ENCODE data around the gene HOXC5.

HOXC5 gene

GRCh38 chr12:53995378-53996239 is 37.2 kb upstream of the HOXC5 start:
- DNase-seq (ENCODE audit: low read depth, low spot score), result no peak
- H3K27ac ChIP-seq, result no peak overlapping the region

GRCh38 chr12:53996240-53997203 is 36.3 kb upstream of the HOXC5 start:
- no peak for DNase-seq (ENCODE audit: low read depth, low spot score)
- no peak overlapping the region for H3K27ac ChIP-seq

GRCh38 chr12:53997204-53998109 is 35.4 kb upstream of the HOXC5 start:
- no peak overlapping the region for H3K27ac ChIP-seq
- no peak for DNase-seq (ENCODE audit: low read depth, low spot score)

GRCh38 chr12:53998110-53998899 is 34.5 kb upstream of the HOXC5 start:
- DNase-seq (ENCODE audit: low read depth, low spot score), result no peak
- H3K27ac ChIP-seq, result no peak overlapping the region

- no peak overlapping the region for H3K27ac ChIP-seq
- no peak for DNase-seq (ENCODE audit: low read depth, low spot score)
Measured at GRCh38 chr12:53998900-53999236, 34.0 kb upstream of the HOXC5 start.

- H3K27ac ChIP-seq, result no peak overlapping the region
- DNase-seq (ENCODE audit: low read depth, low spot score), result no peak
Measured at GRCh38 chr12:53999559-54000115, 33.2 kb upstream of the HOXC5 start.

- DNase-seq (ENCODE audit: low read depth, low spot score), result no peak
- H3K27ac ChIP-seq, result no peak within 1 kb of the TSS
Measured at GRCh38 chr12:54000116-54001114, 32.4 kb upstream of the HOXC5 start, which contains the start of gene HOXC9. HOXC9 (plus strand) TSS chr12:54000161; CDS start chr12:54000189, 28 bp downstream.

GRCh38 chr12:54001283-54002187 is 31.3 kb upstream of the HOXC5 start:
- no peak for DNase-seq (ENCODE audit: low read depth, low spot score)
- H3K27ac ChIP-seq, result no peak overlapping the region

- no peak for DNase-seq (ENCODE audit: low read depth, low spot score)
- H3K27ac ChIP-seq, result no peak overlapping the region
Measured at GRCh38 chr12:54002278-54002914, 30.5 kb upstream of the HOXC5 start.

- no peak overlapping the region for H3K27ac ChIP-seq
- no peak for DNase-seq (ENCODE audit: low read depth, low spot score)
Measured at GRCh38 chr12:54002915-54003389, 29.9 kb upstream of the HOXC5 start.

GRCh38 chr12:54003625-54004024 is 29.2 kb upstream of the HOXC5 start:
- no peak for DNase-seq (ENCODE audit: low read depth, low spot score)

GRCh38 chr12:54004063-54004840 is 28.6 kb upstream of the HOXC5 start:
- DNase-seq (ENCODE audit: low read depth, low spot score), result no peak
- H3K27ac ChIP-seq, result no peak overlapping the region

More at GRCh38 chr12:54003625-54004024, 29.2 kb upstream of the HOXC5 start:
- no peak overlapping the region for H3K27ac ChIP-seq

- no peak for DNase-seq (ENCODE audit: low read depth, low spot score)
- no peak overlapping the region for H3K27ac ChIP-seq
Measured at GRCh38 chr12:54004841-54005530, 27.9 kb upstream of the HOXC5 start.

GRCh38 chr12:54005531-54005852 is 27.4 kb upstream of the HOXC5 start:
- DNase-seq (ENCODE audit: low read depth, low spot score), result no peak
- no peak overlapping the region for H3K27ac ChIP-seq
